Bronchial epithelial cell (primary cell): ENCODE measurements around the gene NPPA. TPM values are rescaled to one million over a fixed set of nuclear protein-coding genes. Genes with fewer than 3 reads are reported as not detected.

Experiments
- DNase-seq: peaks from one replicate; pipeline ENCODE4 v3.0.0-alpha.2; 2010; ENCODE audit warnings: low read depth
- FAIRE-seq: peaks from 2 replicates; lab custom pipeline; 2011; peaks lifted over from hg19 to GRCh38; lab: Jason Lieb, UNC
- H3K27me3 ChIP-seq: 2 replicates; pipeline ENCODE4 v1.5.1; 2011; ENCODE audit warnings: low read length; ENCODE audit not compliant: control insufficient read depth, insufficient read depth
- H3K36me3 ChIP-seq: 2 replicates; pipeline ENCODE4 v1.5.1; 2011; ENCODE audit warnings: low read length; ENCODE audit not compliant: control insufficient read depth, insufficient read depth
- H3K4me3 ChIP-seq: 2 replicates; pipeline ENCODE4 v1.5.1; 2011; ENCODE audit warnings: mild to moderate bottlenecking, low read depth, low read length, control low read depth
- CTCF ChIP-seq: IDR thresholded peaks from 2 replicates; pipeline ENCODE4 v1.5.1; 2011; ENCODE audit warnings: mild to moderate bottlenecking, moderate library complexity, low read length, control low read depth, inconsistent platforms; ENCODE audit not compliant: insufficient read depth, severe bottlenecking
- total RNA-seq: library from RNA; depleted of rRNA; stranded (reverse); fragments of >200 nt; gene quantifications from 2 replicates; pipeline ENCODE4 v1.2.1, GENCODE V29; 2014

Gene NPPA
- total RNA-seq, 1 donor from 2014 or later, result not detected

DNA sequence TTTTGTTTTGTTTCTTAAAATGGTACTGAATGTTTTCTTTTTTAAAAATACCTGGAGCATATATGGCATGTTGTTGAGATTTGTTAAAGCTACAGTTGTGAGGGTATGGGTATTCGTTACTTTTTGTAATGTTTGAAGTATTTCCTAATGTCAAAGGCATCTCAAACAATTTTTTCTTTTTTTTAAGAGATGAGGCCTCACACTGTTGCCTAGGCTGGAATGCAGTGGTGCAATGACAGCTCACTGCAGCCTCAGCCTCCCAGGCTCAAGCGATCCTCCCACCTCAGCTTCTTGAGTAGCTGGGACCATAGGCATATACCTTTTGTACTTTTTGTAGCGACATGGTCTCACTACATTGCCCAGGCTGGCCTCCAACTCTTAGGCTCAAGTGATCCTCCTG, 25.5 kb downstream of the NPPA start:
- no peak for FAIRE-seq

DNA sequence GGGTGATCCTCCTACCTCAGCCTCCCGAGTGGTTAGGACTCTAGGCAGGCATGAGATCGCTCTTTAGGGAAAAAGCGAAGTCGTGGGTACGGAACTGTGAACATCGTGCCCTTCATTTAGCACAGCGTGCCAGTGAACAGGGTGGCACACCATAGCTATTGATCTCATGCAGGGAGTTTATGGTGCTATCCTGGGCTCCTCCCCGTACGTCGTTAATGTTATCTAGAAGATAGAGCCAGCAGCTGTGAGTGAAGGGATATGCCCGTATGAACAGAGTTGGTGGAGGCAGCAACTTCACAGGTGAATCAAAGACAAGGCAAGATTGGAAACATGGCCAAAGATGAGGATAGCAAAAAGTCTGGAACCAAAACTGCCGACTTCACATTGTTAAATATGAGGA, 30.4 kb downstream of the NPPA start:
- H3K36me3 ChIP-seq, result peaks cover 8% of the 10 kb centered on the region
- no peaks in the 10 kb centered on the region for H3K27me3 ChIP-seq
- TF ChIP-seq CTCF, result no peak
- DNase-seq (no peak), FAIRE-seq (no peak)
- H3K4me3 ChIP-seq, result no peak overlapping the region

More for the DNA sequence above, 25.5 kb downstream of the NPPA start:
- no peak for DNase-seq
- Histone ChIP-seq H3K36me3 (peaks cover 20% of the 10 kb centered on the region), H3K4me3 (no peak overlapping the region), H3K27me3 (no peaks in the 10 kb centered on the region)
- TF ChIP-seq CTCF, result no peak

DNA sequence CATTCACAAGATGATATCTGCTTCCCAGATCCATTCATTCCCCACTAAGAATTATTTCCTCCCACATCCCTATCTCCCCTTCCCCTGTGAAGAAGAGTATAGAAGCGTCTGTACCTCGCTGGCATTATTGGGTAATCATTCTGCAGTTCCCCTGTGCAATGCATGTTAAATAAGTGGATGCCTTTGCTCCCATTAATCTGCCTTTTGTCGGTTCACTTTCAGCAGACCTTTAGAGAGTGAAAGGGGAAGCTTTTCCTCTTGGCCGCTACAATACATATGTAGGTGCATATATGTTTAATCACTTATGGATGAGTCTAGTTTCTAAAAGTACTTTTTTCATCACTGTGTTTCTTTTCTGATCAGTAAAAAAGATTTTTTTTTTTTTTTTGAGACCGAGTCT, 34.6 kb downstream of the NPPA start:
- FAIRE-seq, result no peak
- TF ChIP-seq CTCF, result no peak
- H3K4me3 ChIP-seq, result no peak overlapping the region
- peaks cover 10% of the 10 kb centered on the region for H3K36me3 ChIP-seq
- DNase-seq, result no peak
- H3K27me3 ChIP-seq, result no peaks in the 10 kb centered on the region

DNA sequence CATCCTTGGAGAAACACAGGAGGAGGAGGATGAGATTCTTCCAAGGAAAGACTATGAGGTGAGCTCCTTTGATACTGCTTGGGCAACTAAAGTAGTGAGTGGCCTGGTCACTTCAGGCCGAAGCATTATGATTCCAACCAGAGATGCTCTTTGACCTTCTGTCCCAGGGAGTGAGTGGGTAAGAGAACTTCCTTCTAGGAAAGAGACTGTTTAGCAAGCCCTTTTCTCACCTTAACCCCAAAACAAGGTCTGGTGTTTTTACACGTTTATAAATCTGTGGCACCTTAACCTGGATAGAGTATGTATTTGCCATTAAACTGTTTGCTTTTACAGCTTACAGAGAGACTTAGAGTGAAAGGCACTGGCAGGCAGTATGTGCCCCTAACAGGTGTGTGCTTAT, 40.5 kb downstream of the NPPA start:
- DNase-seq (no peak), FAIRE-seq (no peak)
- no peaks in the 10 kb centered on the region for H3K27me3 ChIP-seq
- peaks cover 4% of the 10 kb centered on the region for H3K36me3 ChIP-seq
- no peak for TF ChIP-seq CTCF
- H3K4me3 ChIP-seq, result peak overlapping the region; percentile 79

DNA sequence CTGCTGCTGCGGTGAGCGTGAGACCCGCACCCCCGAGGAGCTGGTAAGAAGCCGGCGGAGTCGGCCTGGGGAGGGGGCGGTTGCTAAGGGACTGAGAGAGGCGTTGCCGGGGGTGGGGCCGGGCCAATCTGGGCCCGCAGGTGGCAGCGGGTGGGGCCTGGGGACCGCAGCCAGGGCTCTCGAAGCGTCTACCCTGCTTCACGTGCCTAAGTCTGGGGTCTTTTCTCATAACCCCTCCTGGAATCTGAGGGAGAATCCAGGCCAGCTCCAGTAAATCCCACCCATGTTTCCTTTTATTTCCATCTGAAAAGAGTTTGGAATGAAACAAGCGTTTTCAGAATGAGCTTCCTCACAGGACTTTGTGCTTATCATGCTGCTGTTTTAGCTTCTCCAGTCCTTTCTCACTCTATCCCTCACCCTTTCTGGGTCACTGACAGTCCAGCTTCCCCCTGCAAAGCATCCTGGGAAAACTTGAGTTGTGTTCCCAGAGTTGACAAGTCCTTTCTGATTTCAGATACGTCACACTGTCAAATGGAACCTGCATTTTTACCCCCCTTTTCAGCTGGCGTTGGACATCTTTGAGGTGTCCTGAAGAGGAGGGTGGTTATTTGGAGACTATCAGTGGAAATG, 41.2 kb downstream of the NPPA start:
- H3K4me3 ChIP-seq, result peak overlapping the region; percentile 79
- FAIRE-seq, result no peak
- no peak for TF ChIP-seq CTCF
- DNase-seq, result peak; percentile 37
- no peaks in the 10 kb centered on the region for H3K27me3 ChIP-seq
- peaks cover 3% of the 10 kb centered on the region for H3K36me3 ChIP-seq
